Measurements from ENCODE around the gene MED29. TPM values are rescaled to one million over a fixed set of nuclear protein-coding genes. Genes with fewer than 3 reads are reported as not detected.
A peak's percentile ranks its signal among the peaks of the same experiment; 100 is the strongest.

MED29 gene
- total and polyA plus RNA-seq, 2 of the 13 experiments (the other 11 are each of a cell fraction or from before 2014, with no cell fraction given): 14.0 to 19.7 TPM

DNA sequence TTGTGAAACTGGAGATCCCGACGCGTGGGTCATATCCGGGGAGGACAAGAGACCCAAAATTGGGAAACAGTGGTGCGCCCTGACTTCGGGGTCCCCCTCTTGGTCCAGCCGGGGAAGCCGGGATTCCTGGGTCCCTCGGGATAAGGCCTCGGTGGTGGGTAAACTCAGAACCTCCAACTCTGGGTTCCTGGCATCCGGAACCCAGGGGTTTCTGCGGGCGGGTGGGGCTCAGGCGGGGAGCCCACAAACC, 16.2 kb downstream of the MED29 start (continued):
- no peak for TF ChIP-seq ARID4A (CRISPR knock-in tag; IDR thresholded peaks at IDR 0.05; ENCODE audit: borderline replicate concordance)
- no peak for TF ChIP-seq ZNF629 (CRISPR knock-in tag; conservative IDR thresholded peaks at IDR 0.05)
- TF ChIP-seq CBX2 (IDR thresholded peaks at IDR 0.05; ENCODE audit: low read depth, low read length): no peak
- TF ChIP-seq CBX2 (CRISPR knock-in tag; IDR thresholded peaks at IDR 0.05; ENCODE audit: low read depth): no peak
- TF ChIP-seq, protein P1, sequence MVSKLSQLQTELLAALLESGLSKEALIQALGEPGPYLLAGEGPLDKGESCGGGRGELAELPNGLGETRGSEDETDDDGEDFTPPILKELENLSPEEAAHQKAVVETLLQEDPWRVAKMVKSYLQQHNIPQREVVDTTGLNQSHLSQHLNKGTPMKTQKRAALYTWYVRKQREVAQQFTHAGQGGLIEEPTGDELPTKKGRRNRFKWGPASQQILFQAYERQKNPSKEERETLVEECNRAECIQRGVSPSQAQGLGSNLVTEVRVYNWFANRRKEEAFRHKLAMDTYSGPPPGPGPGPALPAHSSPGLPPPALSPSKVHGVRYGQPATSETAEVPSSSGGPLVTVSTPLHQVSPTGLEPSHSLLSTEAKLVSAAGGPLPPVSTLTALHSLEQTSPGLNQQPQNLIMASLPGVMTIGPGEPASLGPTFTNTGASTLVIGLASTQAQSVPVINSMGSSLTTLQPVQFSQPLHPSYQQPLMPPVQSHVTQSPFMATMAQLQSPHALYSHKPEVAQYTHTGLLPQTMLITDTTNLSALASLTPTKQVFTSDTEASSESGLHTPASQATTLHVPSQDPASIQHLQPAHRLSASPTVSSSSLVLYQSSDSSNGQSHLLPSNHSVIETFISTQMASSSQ (IDR thresholded peaks at IDR 0.05; ENCODE audit: low read depth): no peak
- TF ChIP-seq, protein P1 (CRISPR knock-in tag; IDR thresholded peaks at IDR 0.05; ENCODE audit: borderline replicate concordance): no peak
- TF ChIP-seq, protein P2, sequence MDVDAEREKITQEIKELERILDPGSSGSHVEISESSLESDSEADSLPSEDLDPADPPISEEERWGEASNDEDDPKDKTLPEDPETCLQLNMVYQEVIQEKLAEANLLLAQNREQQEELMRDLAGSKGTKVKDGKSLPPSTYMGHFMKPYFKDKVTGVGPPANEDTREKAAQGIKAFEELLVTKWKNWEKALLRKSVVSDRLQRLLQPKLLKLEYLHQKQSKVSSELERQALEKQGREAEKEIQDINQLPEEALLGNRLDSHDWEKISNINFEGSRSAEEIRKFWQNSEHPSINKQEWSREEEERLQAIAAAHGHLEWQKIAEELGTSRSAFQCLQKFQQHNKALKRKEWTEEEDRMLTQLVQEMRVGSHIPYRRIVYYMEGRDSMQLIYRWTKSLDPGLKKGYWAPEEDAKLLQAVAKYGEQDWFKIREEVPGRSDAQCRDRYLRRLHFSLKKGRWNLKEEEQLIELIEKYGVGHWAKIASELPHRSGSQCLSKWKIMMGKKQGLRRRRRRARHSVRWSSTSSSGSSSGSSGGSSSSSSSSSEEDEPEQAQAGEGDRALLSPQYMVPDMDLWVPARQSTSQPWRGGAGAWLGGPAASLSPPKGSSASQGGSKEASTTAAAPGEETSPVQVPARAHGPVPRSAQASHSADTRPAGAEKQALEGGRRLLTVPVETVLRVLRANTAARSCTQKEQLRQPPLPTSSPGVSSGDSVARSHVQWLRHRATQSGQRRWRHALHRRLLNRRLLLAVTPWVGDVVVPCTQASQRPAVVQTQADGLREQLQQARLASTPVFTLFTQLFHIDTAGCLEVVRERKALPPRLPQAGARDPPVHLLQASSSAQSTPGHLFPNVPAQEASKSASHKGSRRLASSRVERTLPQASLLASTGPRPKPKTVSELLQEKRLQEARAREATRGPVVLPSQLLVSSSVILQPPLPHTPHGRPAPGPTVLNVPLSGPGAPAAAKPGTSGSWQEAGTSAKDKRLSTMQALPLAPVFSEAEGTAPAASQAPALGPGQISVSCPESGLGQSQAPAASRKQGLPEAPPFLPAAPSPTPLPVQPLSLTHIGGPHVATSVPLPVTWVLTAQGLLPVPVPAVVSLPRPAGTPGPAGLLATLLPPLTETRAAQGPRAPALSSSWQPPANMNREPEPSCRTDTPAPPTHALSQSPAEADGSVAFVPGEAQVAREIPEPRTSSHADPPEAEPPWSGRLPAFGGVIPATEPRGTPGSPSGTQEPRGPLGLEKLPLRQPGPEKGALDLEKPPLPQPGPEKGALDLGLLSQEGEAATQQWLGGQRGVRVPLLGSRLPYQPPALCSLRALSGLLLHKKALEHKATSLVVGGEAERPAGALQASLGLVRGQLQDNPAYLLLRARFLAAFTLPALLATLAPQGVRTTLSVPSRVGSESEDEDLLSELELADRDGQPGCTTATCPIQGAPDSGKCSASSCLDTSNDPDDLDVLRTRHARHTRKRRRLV (CRISPR knock-in tag; IDR thresholded peaks at IDR 0.05): 0 out of 2 replicates have a peak, but pooled peaks have one; percentile 17
- TF ChIP-seq, protein P3, sequence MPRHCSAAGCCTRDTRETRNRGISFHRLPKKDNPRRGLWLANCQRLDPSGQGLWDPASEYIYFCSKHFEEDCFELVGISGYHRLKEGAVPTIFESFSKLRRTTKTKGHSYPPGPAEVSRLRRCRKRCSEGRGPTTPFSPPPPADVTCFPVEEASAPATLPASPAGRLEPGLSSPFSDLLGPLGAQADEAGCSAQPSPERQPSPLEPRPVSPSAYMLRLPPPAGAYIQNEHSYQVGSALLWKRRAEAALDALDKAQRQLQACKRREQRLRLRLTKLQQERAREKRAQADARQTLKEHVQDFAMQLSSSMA (CRISPR knock-in tag; IDR thresholded peaks at IDR 0.05): no peak
- TF ChIP-seq DMAP1 (CRISPR knock-in tag; IDR thresholded peaks at IDR 0.05): no peak
- TF ChIP-seq AKNA (CRISPR knock-in tag; IDR thresholded peaks at IDR 0.05; ENCODE audit: borderline replicate concordance): no peak

Measured in HepG2 (cell line).